Dedifferentiated amniotic fluid mesenchymal stem cell (primary cell): ENCODE data around the gene ZNF891.

Source experiments
- DNase-seq: peaks from one replicate; pipeline ENCODE4 v3.0.0-alpha.2; 2016; ENCODE audit errors: extremely low spot score

Gene ZNF891

GRCh38 chr12:133130038-133130807, at the start of gene ZNF891, which contains the start of gene ZNF10:
ZNF891 (minus strand) TSS chr12:133130274; CDS start chr12:133121918, 8,356 bp downstream.
ZNF10 (plus strand) TSS chr12:133130627; CDS start chr12:133144493, 13,866 bp downstream.
- peak; percentile 90 for DNase-seq

- DNase-seq, result no peak
These were observed 44.8 kb upstream of the ZNF891 start for GRCh38 chr12:133174901-133175300.

GRCh38 chr12:133172491-133172890, 42.4 kb upstream of the ZNF891 start:
- no peak for DNase-seq

DNA sequence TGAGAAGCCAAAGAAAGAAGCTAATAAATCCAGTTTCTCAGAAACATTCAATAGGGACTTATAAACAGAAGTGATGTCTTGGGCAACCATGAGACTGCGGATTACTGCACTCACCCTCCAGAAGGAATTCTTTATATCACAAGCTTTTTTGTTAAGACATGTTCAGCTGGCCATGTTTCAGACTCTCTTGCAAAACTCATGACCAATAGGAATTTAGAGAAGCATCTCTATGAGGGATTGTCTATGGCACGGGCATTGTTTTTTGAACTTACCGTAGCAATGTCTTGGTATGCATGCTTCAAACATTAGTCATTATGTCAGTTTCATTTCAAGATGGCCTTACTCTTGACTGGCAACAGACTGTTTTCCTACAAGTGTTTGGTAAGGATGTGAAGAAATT, 35.7 kb upstream of the ZNF891 start:
- no peak for DNase-seq

- no peak for DNase-seq
These were observed 26.1 kb upstream of the ZNF891 start for GRCh38 chr12:133156125-133156690.

- DNase-seq, result no peak
These were observed 15.9 kb upstream of the ZNF891 start for GRCh38 chr12:133145981-133146380.

GRCh38 chr12:133135747-133136146, 5.7 kb upstream of the ZNF891 start:
- DNase-seq, result no peak

DNA sequence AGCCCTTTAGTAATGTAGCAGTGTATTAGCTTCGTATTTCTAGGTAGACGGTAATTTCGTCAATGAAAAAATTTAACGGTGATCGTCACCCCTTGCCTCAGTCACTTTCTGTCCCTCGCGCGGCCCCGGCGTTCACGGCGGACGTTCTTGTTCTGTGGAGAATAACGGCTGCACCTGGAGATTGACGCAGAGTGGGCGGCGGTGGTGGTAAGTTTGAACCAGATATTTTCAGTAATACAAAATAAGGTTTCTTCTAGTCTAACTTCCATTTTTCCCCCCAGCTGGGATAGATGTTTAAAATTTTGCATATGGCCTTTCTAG, 694 bp upstream of the ZNF891 start:
- DNase-seq, result no peak

GRCh38 chr12:133129368-133130037, 571 bp downstream of the ZNF891 start:
- DNase-seq, result no peak

- no peak for DNase-seq
These were observed 5.4 kb downstream of the ZNF891 start for GRCh38 chr12:133124674-133125073.

- no peak for DNase-seq
These were observed 9.5 kb downstream of the ZNF891 start for GRCh38 chr12:133120385-133121191.

DNA sequence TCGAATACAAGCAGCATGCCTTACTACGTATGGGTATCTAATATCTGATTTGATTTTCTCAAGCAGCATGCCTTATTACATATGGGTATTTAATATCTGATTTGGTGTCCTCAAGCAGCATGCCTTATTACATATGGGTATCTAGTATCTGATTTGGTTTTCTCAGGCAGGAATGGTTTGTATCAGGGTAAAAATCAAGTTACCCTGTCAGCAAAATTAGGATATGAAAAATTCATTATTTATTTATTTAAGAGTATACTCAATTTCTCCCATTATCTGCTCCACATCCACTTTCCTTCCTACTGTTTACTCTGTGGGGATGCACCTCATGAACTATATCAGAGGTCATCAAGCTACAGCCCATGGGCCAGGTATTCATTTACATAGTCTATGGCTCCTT, 21.9 kb downstream of the ZNF891 start:
- no peak for DNase-seq

DNA sequence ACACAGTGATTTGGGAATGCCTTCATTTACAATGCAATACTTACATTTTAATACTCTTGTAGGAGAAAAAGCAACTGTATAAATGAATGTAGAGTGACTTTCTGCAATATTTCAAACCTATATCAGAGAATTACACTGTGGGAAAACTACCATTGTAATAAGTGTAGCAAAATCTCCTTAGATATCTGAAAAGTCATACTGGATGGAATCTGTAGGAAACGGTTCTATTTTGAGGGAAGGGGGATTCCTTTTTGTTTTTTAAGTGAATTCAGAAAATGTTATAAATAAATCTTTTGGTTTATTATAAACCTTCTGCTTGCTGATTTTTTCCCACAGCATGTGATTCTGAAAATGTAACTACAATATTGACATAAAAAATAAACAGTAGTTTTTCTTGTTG, 23.0 kb downstream of the ZNF891 start:
- no peak for DNase-seq

- DNase-seq, result no peak
These were observed 23.8 kb downstream of the ZNF891 start for GRCh38 chr12:133106253-133106652.

GRCh38 chr12:133105620-133106019, 24.5 kb downstream of the ZNF891 start:
- DNase-seq, result no peak

GRCh38 chr12:133083345-133083744, 46.7 kb downstream of the ZNF891 start:
- no peak for DNase-seq

GRCh38 chr12:133081159-133081780, 48.8 kb downstream of the ZNF891 start:
- no peak for DNase-seq

DNA sequence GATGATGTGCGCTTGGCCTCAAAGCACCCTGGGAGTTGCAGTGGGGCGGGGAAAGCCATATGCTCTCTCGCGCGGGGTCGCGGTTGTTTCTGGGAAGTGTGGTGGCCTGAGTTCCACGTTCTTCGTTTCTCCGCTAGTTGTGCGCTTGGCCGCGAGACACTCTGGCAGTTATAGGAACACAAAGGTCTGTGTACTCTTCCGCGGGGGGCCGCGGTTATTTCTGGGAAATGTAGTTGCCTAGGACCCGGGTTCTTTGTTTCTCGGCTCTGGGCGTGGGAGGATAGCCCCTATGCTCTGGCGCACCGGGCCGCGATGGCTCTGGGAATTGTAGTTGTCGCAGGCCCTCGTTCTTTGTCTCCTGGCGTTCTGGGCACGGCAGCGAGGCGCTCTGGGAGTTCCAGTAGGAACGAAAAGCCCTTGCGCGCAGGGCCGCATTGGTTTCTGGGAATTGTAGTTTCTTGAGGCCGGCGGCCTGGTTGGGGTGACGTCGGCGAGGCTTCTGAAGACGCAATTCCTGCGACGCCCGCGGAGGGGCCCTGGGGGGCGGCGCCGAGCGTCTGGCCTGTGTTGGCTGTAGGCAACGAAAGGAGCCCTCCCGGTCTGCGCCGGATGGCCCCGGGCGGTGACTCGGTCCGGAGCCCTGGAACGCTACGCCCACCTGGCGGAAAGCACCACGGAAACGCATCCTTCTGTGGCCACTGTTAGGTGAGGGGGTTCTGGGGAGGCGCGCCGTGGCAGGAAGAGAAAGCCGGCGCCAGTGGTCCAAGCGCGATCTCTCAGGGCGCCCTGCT, 49.5 kb downstream of the ZNF891 start, which contains the start of gene ZNF140:
ZNF140 (plus strand) TSS at position 556 of the 791 bp plus-strand sequence. CDS start 398 bp downstream, outside the sequence.
- DNase-seq, result peak; percentile 95

GRCh38 chr12:133080026-133080367, 50.1 kb downstream of the ZNF891 start:
- DNase-seq, result peak; percentile 95

DNA sequence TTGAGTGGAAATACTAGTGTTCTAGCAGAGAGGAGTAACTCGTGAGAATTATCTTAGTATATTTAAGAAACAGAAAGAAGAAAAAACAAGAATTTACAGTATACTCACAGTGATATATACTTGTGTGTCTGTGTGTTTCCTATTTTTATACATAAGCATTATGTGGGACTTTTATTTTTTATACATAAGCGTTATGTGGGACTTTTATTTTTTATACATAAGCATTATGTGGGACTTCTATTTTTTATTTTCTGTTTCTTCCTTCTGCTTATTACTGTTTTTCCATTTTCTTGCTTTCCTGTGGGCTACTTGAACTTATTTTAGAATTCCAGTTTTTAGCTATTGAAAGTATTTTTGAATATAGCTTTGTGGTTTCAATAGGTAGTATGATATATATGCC, 56.2 kb downstream of the ZNF891 start:
- DNase-seq, result no peak

DNA sequence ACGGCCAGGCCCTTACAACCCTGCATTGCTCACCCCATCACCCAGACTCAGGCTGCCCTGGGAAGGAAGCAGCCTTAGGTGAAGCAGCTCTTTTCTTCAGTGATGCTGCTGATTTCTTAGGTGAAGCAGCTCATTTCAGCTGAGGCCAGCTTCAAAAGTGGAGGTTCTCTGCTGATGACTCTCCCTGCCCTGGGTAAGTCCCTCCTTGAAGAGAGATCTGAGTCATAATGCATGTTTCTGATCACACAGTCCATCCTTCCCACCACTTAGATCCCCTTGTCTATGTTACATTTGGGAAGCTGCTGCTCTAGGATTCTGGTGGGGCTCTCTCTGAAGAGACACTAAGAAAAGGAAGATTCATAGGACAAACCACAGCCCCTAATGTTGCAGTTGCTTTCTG, 66.5 kb downstream of the ZNF891 start:
- no peak for DNase-seq
